ENCODE data around the gene LRSAM1.
"Not testable (repeated sequence)": the region's sequence is repeated elsewhere in the genome, so short reads cannot be mapped to it uniquely, and the experiment has no call there.

The LRSAM1 gene

GRCh38 chr9:127463382-127463781 is 12.1 kb downstream of the LRSAM1 start:
- DNase-seq: no peak

DNA sequence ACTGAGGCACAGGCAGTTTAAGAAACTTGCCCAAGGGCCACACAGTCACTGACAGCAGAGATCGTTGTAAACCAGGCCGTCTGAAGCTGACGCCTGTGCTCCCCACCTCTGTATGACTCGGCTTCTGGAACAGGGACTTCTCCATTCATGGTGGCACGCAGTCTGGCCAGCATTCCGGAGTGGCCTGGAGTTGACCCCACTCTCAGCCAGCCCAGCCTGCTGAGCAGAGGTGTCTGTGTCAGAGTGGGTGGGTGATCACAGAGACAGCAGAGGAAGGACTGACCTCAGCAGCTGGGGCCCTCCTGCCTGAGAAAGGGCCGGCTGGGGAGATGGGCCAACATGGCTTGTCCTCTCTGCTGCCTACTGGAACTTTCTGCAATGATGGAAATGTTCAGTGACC is 12.6 kb downstream of the LRSAM1 start:
- DNase-seq: no peak

DNA sequence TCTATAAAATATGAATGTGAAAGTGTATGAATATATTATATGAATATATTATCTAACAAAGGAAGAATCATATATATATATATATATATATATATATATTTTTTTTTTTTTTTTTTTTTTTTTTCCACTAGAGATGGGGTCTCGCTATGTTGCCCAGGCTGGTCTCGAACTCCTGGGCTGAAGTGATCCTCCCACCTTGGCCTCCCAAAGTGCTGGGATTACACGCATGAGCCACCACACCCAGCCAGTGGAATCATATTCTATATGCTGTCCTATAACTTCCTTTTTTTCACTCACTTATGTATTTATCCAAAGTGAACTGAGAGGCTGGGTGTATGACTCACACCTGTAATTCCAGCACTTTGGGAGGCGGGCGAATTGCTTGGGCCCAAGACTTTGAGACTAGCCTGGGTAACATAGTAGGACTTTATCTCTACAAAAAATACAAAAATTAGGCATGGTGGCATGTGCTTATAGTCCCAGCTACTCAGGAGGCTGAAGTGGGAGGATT is 15.2 kb downstream of the LRSAM1 start:
- DNase-seq: not testable (repeated sequence)

GRCh38 chr9:127467621-127468020 is 16.3 kb downstream of the LRSAM1 start:
- DNase-seq: peak; percentile 88 to 92

DNA sequence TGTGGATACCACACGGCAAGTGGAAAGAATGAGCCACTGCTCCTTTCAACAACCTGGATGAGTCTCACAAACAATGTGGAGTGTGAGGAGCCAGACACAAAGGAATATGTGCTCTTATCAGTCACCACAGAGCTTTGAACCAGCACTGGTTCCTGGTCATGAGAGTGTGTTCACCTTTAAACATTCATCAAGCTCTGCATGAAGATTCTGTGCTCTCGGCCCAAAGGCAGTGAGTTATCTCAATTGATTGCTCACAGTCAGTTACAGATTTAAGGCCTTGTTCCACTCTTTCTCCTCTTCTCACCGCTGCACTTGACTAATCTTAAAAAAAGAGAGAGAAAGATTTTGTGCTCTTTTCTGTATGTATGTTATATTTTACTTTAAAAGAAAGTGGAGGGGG is 19.4 kb downstream of the LRSAM1 start:
- DNase-seq: no peak

GRCh38 chr9:127473501-127473900 is 22.2 kb downstream of the LRSAM1 start:
- DNase-seq: no peak

DNA sequence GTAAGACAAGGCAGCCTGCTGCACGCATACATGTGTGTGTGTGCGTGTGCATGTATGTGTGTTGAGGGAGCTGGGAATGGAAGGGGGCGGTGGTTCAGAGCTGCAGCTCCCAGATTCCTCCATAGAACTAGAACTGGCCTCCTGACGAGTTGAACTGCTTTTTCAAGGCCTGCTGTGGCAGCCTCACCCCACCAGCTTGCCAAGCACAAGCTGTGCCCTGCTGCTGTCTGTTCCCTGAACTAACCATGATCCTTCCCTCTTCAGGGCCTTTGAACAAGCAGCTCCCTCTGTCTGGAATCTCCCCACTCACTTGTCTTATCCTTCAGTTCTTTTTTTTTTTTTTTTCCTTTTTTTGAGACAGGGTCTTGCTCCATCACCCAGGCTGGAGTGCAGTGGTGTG is 22.6 kb downstream of the LRSAM1 start:
- DNase-seq: no peak

DNA sequence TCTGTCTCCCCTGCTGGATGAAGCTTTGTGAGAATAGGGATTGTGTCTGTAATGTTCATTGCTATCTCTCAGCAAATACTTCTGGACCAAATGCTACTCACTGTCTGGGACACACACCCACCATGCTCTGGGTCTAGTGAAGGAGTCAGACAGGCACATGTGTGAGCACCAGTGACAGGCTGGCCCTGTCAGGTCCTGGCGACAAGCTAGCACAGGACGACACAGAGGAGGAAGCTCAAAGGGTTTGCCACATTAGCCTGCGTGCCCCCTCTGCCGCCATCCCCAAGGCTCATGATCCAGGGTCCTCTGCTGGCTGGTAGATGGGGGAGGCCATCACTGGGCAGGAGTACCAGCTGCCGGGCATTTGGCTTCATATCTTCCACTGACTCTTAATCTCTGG is 23.3 kb downstream of the LRSAM1 start:
- no peak for DNase-seq

GRCh38 chr9:127479507-127480081 is 28.3 kb downstream of the LRSAM1 start:
- no peak for DNase-seq

DNA sequence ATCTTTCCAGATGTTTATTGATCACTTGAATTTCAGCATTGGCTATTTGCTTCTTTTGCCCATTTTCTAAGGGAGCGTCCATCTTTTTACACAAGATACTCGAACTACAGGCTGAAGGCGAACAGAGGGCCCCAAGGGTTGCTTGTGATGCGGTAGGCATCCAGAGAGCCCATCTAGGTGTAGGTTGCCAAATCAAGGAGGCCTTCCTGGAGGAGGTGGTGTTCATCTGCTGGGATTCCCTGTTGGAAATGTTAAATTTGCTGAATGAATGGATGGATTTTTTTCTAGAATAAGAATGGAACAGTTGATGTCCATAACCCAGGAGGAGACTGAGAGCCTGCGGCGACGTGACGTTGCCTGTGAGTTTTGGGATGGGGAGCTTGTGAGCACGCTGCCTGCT is 31.4 kb downstream of the LRSAM1 start:
- DNase-seq: no peak

- DNase-seq: no peak
Observed at GRCh38 chr9:127485995-127486394, 34.7 kb downstream of the LRSAM1 start.

DNA sequence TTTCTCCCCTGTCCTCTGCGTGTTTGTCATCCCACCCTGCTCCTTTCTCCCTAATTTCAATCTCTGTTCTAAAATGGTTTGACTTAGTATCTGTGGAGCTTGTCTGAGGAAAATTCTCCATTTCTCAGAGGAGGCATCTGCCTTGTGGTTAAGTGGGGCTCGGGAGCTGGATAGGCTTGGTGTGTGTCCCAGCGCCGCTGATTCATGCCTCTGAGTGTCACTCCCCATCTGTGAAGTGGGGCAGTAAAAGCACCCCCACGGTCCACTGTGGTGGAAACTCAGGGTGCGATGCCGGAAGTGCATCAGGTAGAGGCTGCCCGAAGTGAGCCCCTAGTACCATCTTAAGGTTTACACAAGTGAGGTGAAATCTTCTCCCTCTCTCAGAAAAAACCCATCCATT is 37.6 kb downstream of the LRSAM1 start:
- DNase-seq: no peak

GRCh38 chr9:127489471-127490115 is 38.3 kb downstream of the LRSAM1 start:
- no peak for DNase-seq

GRCh38 chr9:127490535-127491230 is 39.4 kb downstream of the LRSAM1 start:
- DNase-seq: no peak

- DNase-seq: no peak
Observed at GRCh38 chr9:127491516-127491915, 40.2 kb downstream of the LRSAM1 start.

- DNase-seq: no peak
Observed at GRCh38 chr9:127492616-127493015, 41.3 kb downstream of the LRSAM1 start.

DNA sequence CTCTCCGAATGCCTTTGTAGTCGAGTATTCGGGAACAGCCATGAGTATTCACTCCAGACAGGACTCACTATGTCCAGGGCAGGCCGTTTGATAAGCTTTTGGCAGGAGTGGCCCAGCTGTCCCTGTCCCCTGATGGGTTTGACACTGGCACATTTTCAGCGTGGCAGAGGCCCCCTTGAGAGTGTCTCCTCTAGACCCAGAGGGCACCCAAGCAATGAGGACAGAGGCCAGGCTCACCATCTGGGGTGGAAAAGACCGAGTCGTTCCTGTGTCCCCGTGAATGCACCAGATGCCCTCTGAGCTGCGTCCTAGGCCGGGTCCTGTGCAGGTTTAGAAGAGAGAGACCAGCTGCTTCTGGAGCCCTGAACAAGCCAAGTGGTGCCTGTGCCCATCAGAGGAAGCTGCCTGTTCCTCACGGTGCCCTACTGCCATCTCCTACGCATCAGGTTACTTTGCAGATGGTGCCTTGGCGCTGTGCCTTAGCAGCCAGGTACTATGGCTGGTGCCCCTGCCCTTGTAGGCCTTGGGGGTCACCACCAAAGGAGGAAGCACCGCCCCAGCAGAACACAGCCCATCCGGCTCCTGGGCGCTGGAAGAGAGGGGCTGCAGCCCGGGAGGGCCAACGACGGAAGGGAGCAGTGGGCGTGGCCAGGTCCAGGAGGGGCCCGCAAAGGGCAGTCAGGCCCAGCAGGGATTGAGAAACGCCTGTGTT is 42.4 kb downstream of the LRSAM1 start:
- no peak for DNase-seq

DNA sequence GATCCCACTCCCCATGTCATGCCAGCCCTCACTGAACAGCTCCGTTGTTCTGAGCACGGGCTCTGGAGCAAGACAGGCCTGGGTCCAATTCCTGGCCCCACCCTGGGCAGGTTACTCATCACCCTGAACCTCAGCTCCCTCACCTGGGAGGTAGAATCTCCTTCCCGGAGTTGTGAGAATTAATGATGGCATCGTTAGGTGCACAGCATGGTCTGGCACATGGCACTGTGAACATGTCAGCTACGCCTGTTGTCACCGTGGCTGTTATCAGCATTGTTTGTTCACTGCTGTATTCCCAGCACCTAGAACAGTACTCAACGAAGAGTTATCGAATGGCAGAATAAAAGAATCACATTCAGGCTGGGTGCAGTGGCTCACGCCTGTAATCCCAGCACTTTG is 43.0 kb downstream of the LRSAM1 start:
- no peak for DNase-seq

- DNase-seq: no peak
Observed at GRCh38 chr9:127495884-127496555, 44.7 kb downstream of the LRSAM1 start.

DNA sequence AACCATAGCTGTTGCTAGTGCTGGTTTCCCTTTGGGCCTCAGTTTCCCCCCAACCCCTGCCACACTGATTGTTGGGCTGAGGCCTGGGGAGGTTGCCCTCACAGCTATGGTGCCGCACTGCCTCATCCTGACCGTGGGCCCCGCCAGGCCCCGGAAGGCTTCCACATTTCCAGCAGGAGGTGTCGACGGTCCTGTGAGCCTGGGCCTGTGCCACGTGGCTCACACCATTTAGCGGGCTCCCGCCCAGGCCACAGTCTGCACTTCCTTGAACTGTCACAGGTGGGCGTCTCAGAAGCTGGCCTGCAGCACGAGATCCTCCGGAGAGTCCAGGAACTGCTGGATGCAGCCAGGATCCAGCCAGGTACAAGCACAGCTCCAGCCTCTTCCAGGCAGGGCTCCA is 45.7 kb downstream of the LRSAM1 start:
- DNase-seq: no peak

DNA sequence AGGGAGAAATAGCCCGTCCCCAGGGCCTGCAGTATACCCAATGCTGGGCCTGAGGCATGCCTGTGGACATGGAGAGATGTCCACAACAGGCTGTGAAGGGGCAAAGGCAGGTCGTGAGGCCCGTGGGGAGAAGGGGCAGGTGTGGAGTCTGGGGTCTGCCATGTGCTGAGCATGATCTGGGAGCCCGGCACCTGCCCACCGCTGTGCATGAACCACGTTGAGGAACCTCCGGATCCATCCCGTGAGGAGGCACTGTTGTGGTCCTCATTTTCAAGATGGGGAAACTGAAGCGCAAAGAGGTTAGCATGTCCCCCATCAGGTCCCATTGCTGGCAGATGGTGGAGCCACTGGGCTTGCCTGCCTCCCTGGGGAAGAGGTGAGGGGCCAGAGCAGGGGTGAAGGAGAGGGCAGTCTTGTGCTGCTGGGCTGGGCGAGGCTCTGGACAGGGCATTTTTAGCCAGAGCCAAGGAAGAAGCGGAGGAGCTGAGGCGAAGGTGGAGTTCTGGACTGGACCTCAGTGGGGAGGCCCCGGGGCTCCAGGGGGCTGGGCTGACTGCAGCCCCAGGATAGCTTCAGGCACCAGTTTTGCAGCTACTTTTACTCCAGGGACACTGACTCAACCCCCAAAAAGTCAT is 46.5 kb downstream of the LRSAM1 start:
- DNase-seq: no peak

GRCh38 chr9:127498298-127498697 is 47.0 kb downstream of the LRSAM1 start:
- no peak for DNase-seq

GRCh38 chr9:127500399-127500798 is 49.1 kb downstream of the LRSAM1 start:
- no peak for DNase-seq
